Upper lobe of left lung (tissue), 6 donors: ENCODE data around the gene ST3GAL5. TPM values are rescaled to one million over a fixed set of nuclear protein-coding genes. Genes with fewer than 3 reads are reported as not detected.

Experiments
- ATAC-seq, 2 donors: fragments of 200-7000 bp; cut with Tn5 transposase; one replicate each; pipeline ENCODE4 v1.9.1; 2022; ENCODE audit warnings: mild to moderate bottlenecking in 2 of 2, moderate library complexity in 2 of 2; ENCODE audit not compliant: low FRiP score in 2 of 2
- DNase-seq, 2 donors: peaks; one replicate each; pipeline ENCODE4 v3.0.0-alpha.2; 2019 to 2020
- H3K27ac ChIP-seq, 4 donors: fragments of 200-600 bp; sonication (generic); one replicate each; pipeline ENCODE4 v1.5.1; 2016 to 2019
- H3K27me3 ChIP-seq, 4 donors: fragments of 200-600 bp; sonication (generic); one replicate each; pipeline ENCODE4 v1.5.1; 2017 to 2019
- H3K36me3 ChIP-seq, 4 donors: fragments of 200-600 bp; sonication (generic); one replicate each; pipeline ENCODE4 v1.5.1; 2016 to 2019
- H3K4me1 ChIP-seq, 4 donors: fragments of 200-600 bp; sonication (generic); one replicate each; pipeline ENCODE4 v1.5.1; 2018 to 2019
- H3K4me3 ChIP-seq, 4 donors: fragments of 200-600 bp; sonication (generic); one replicate each; pipeline ENCODE4 v1.5.1; 2017 to 2019; ENCODE audit warnings: mild to moderate bottlenecking in 2 of 4, moderate library complexity in 1 of 4
- H3K9me3 ChIP-seq, 4 donors: fragments of 200-600 bp; sonication (generic); one replicate each; pipeline ENCODE4 v1.5.1; 2018 to 2019
- CTCF ChIP-seq, 6 experiments: fragments of 450-650 bp in 4 of 6; fragments of 200-600 bp in 2 of 6; sonication (generic) in 2 of 6; IDR thresholded peaks; one replicate each; pipeline ENCODE4 v1.5.1; 2016 to 2019; ENCODE audit warnings: antibody characterized with exemption in 6 of 6
- EP300 ChIP-seq, 4 donors: sonication (generic); formaldehyde crosslinking; IDR thresholded peaks; one replicate each; pipeline ENCODE4 v1.5.1; 2017; ENCODE audit warnings: antibody characterized with exemption in 4 of 4, control low read depth in 2 of 4
- POLR2A ChIP-seq, 4 donors: fragments of 450-650 bp; IDR thresholded peaks; one replicate each; pipeline ENCODE4 v1.5.1; 2016 to 2017; ENCODE audit warnings: antibody characterized with exemption in 4 of 4, mild to moderate bottlenecking in 2 of 4
- POLR2AphosphoS5 ChIP-seq, 2 donors: sonication (generic); formaldehyde crosslinking; IDR thresholded peaks; one replicate each; pipeline ENCODE4 v1.5.1; 2017; ENCODE audit warnings: antibody characterized with exemption in 2 of 2
- WGBS, 2 donors: methylation state at CpG; one replicate each; pipeline ENCODE4 v1.1.5; 2017 to 2018; 5-methylcytosine and 5-hydroxymethylcytosine counted together
- total RNA-seq, 6 donors: library from RNA; depleted of rRNA in 4 of 6; stranded (reverse); fragments of >200 nt in 4 of 6; gene quantifications; one replicate each; pipeline versions ENCODE4 v1.1.0 to v1.2.1, GENCODE V29; 2016 to 2021
- donor health status: DM: no; HTN: no; CAD: no; lungs with moderate emphysema.
- donor health status: DM: no; HTN: yes; CAD: no; lungs with severe emphysema.

The ST3GAL5 gene
- total RNA-seq, 6 donors from 2014 or later: 54.5 to 162 (median 83.8) TPM

GRCh38 chr2:85878719-85879370, 9.9 kb downstream of the ST3GAL5 start:
- Histone ChIP-seq H3K27me3 (no peaks in the 10 kb centered on the region), H3K4me3 (no peak overlapping the region), H3K9me3 (no peaks in the 10 kb centered on the region), H3K36me3 (peaks cover 0 to 4% (median 0%) of the 10 kb centered on the region in 4 donors), H3K4me1 (peaks cover 0 to 40% (median 16%) of the 10 kb centered on the region in 4 donors), H3K27ac (peak overlapping the region in 1 of 4 donors; percentile 8)
- DNase-seq: no peak
- 75 to 76% methylated on average over 9 of the region's 9 CpGs for WGBS, 2 donors
- no peak for TF ChIP-seq EP300 (IDR thresholded peaks at IDR 0.05)
- TF ChIP-seq CTCF (IDR thresholded peaks at IDR 0.05): no peak
- no peak for TF ChIP-seq POLR2A (IDR thresholded peaks at IDR 0.05)
- no peak for TF ChIP-seq POLR2AphosphoS5 (IDR thresholded peaks at IDR 0.05)
- peak; percentile 13 to 71 for ATAC-seq

GRCh38 chr2:85875350-85876050, 13.3 kb downstream of the ST3GAL5 start:
- Histone ChIP-seq H3K36me3 (no peaks in the 10 kb centered on the region), H3K27me3 (no peaks in the 10 kb centered on the region), H3K9me3 (no peaks in the 10 kb centered on the region), H3K27ac (peak overlapping the region in 3 of 4 donors; percentile 20 to 56 (median 39)), H3K4me3 (peak overlapping the region in 1 of 4 donors; percentile 14), H3K4me1 (peaks cover 0 to 39% (median 16%) of the 10 kb centered on the region in 4 donors)
- 56 to 59% methylated on average over 8 of the region's 8 CpGs for WGBS, 2 donors
- ATAC-seq (peak in 1 of 2 donors; percentile 50), DNase-seq (no peak)
- TF ChIP-seq POLR2AphosphoS5 (IDR thresholded peaks at IDR 0.05): no peak
- TF ChIP-seq EP300 (IDR thresholded peaks at IDR 0.05): no peak
- TF ChIP-seq CTCF (IDR thresholded peaks at IDR 0.05): no peak
- TF ChIP-seq POLR2A (IDR thresholded peaks at IDR 0.05): no peak

GRCh38 chr2:85873679-85874078, 15.1 kb downstream of the ST3GAL5 start:
- DNase-seq (no peak), ATAC-seq (no peak)
- H3K9me3 ChIP-seq: no peaks in the 10 kb centered on the region
- H3K27me3 ChIP-seq: no peaks in the 10 kb centered on the region
- peak in 1 of 6 experiments; percentile 13 for TF ChIP-seq CTCF (IDR thresholded peaks at IDR 0.05)
- TF ChIP-seq POLR2AphosphoS5 (IDR thresholded peaks at IDR 0.05): no peak
- H3K4me3 ChIP-seq: no peak overlapping the region
- H3K27ac ChIP-seq: no peak overlapping the region
- 79 to 90% methylated on average over 4 of the region's 4 CpGs for WGBS, 2 donors
- H3K36me3 ChIP-seq: no peaks in the 10 kb centered on the region
- H3K4me1 ChIP-seq: peaks cover 0 to 23% (median 8%) of the 10 kb centered on the region in 4 donors

- H3K36me3 ChIP-seq: no peaks in the 10 kb centered on the region
- H3K4me3 ChIP-seq: no peak overlapping the region
- ATAC-seq (no peak), DNase-seq (peak in 1 of 2 donors; percentile 30)
- H3K9me3 ChIP-seq: no peaks in the 10 kb centered on the region
- no peak overlapping the region for H3K27ac ChIP-seq
- no peaks in the 10 kb centered on the region for H3K27me3 ChIP-seq
- no peak for TF ChIP-seq POLR2A (IDR thresholded peaks at IDR 0.05)
- TF ChIP-seq EP300 (IDR thresholded peaks at IDR 0.05): no peak
- TF ChIP-seq POLR2AphosphoS5 (IDR thresholded peaks at IDR 0.05): no peak
- TF ChIP-seq CTCF (IDR thresholded peaks at IDR 0.05): no peak
- H3K4me1 ChIP-seq: peaks cover 0 to 14% (median 4%) of the 10 kb centered on the region in 4 donors
- 80 to 81% methylated on average over 15 to 16 of the region's 16 CpGs for WGBS, 2 donors
Observed at GRCh38 chr2:85872536-85873161, 16.1 kb downstream of the ST3GAL5 start.
